ENCODE results near the gene PTPRM. TPM values are rescaled to one million over a fixed set of nuclear protein-coding genes. Genes with fewer than 3 reads are reported as not detected.

Gene PTPRM
- total and polyA plus RNA-seq, 2 of the 8 experiments (the other 6 are each of a cell fraction or from before 2014, with no cell fraction given), result 4.1 to 7.0 TPM

GRCh38 chr18:7840411-7840810, 273.3 kb downstream of the PTPRM start (continued):
- no peak for TF ChIP-seq CHD7 (IDR thresholded peaks at IDR 0.05; ENCODE audit: insufficient replicate concordance, low read length)
